Measurements from ENCODE around the gene CCL3.

GRCh38 chr17:36120221-36120620 lies 30.3 kb upstream of the CCL3 start:
- TF ChIP-seq GATA3 (IDR thresholded peaks at IDR 0.05; ENCODE audit: low read depth, low read length), result no peak
- no peak for TF ChIP-seq GATA2 (IDR thresholded peaks at IDR 0.05; ENCODE audit: low read depth, low read length)
